HG03354 (cell line): Measurements from ENCODE around the gene DYRK1B.
A peak's percentile ranks its signal among the peaks of the same experiment; 100 is the strongest.
"Not testable (repeated sequence)": the region's sequence is repeated elsewhere in the genome, so short reads cannot be mapped to it uniquely, and the experiment has no call there.

ENCODE experiments used
- ATAC-seq: cut with Tn5 transposase; IDR thresholded peaks from one replicate; pipeline ENCODE4 v1.9.1; 2021; ENCODE audit warnings: mild to moderate bottlenecking; ENCODE audit not compliant: unreplicated experiment, poor library complexity, severe bottlenecking

Gene DYRK1B

GRCh38 chr19:39816287-39817048 lies 17.5 kb downstream of the DYRK1B start:
- no peak for ATAC-seq

GRCh38 chr19:39814595-39814994 lies 19.4 kb downstream of the DYRK1B start:
- ATAC-seq: no peak

- not testable (repeated sequence) for ATAC-seq
Observed at GRCh38 chr19:39814111-39814510, 19.9 kb downstream of the DYRK1B start.

- no peak for ATAC-seq
Observed at GRCh38 chr19:39813264-39813993, 20.5 kb downstream of the DYRK1B start.

- no peak for ATAC-seq
Observed at GRCh38 chr19:39811064-39811463, 22.9 kb downstream of the DYRK1B start.

- no peak for ATAC-seq
Observed at GRCh38 chr19:39810424-39810823, 23.5 kb downstream of the DYRK1B start.

GRCh38 chr19:39809368-39809767 lies 24.6 kb downstream of the DYRK1B start:
- no peak for ATAC-seq

- not testable (repeated sequence) for ATAC-seq
Observed at GRCh38 chr19:39808688-39809087, 25.3 kb downstream of the DYRK1B start.

- no peak for ATAC-seq
Observed at GRCh38 chr19:39807846-39808364, 26.1 kb downstream of the DYRK1B start.

GRCh38 chr19:39805104-39805503 lies 28.9 kb downstream of the DYRK1B start:
- ATAC-seq: no peak

- ATAC-seq: no peak
Observed at GRCh38 chr19:39802958-39803357, 31.0 kb downstream of the DYRK1B start.

GRCh38 chr19:39797083-39797482 lies 36.9 kb downstream of the DYRK1B start:
- ATAC-seq: no peak

- no peak for ATAC-seq
Observed at GRCh38 chr19:39796000-39796498, 37.9 kb downstream of the DYRK1B start.

GRCh38 chr19:39795001-39795400 lies 39.0 kb downstream of the DYRK1B start:
- ATAC-seq: no peak

GRCh38 chr19:39792999-39793546 lies 40.9 kb downstream of the DYRK1B start:
- peak; percentile 79 for ATAC-seq

GRCh38 chr19:39788244-39788643 lies 45.7 kb downstream of the DYRK1B start:
- ATAC-seq: no peak

GRCh38 chr19:39780894-39781293 lies 53.1 kb downstream of the DYRK1B start:
- no peak for ATAC-seq

GRCh38 chr19:39778763-39779162 lies 55.2 kb downstream of the DYRK1B start, which contains the start of gene LEUTX:
TSS of gene LEUTX (plus strand) at chr19:39778854. CDS start at chr19:39778921, 67 bp downstream.
- no peak for ATAC-seq
